Activated CD8-positive, alpha-beta memory T cell treated with anti-CD3 and anti-CD28 coated beads, Interleukin-2, amount 10 ng/mL, durations not matched to agents 7 days and 5 days (primary cell): ENCODE results near the gene WDR36. TPM values are rescaled to one million over a fixed set of nuclear protein-coding genes. Genes with fewer than 3 reads are reported as not detected.
"Not testable (repeated sequence)": the region's sequence is repeated elsewhere in the genome, so short reads cannot be mapped to it uniquely, and the experiment has no call there.

Source experiments
- ATAC-seq: fragments of 150-1000 bp; cut with Tn5 transposase; one replicate; pipeline ENCODE4 v1.10.0; 2021; ENCODE audit warnings: moderate library complexity
- CTCF ChIA-PET: fragments of 350-600 bp; sonication (Branson Sonifier 250); formaldehyde crosslinking; loops from one replicate; lab custom pipeline; 2021; ENCODE audit warnings: antibody characterized with exemption; lab: Charles Lee
- DNase-seq: peaks from one replicate; pipeline ENCODE4 v3.0.0-alpha.2; 2020
- H3K27ac Mint-ChIP-seq: one replicate; pipeline ENCODE4 v1.8.0; 2021; ENCODE audit warnings: mild to moderate bottlenecking, mixed read lengths
- H3K27me3 Mint-ChIP-seq: one replicate; pipeline ENCODE4 v1.8.0; 2021; ENCODE audit warnings: mixed read lengths
- H3K36me3 Mint-ChIP-seq: one replicate; pipeline ENCODE4 v1.8.0; 2021; ENCODE audit warnings: mild to moderate bottlenecking, mixed read lengths
- H3K4me1 Mint-ChIP-seq: one replicate; pipeline ENCODE4 v1.8.0; 2021; ENCODE audit warnings: mixed read lengths
- H3K4me3 Mint-ChIP-seq: one replicate; pipeline ENCODE4 v1.8.0; 2021; ENCODE audit warnings: mild to moderate bottlenecking, moderate library complexity, mixed read lengths
- H3K9me3 Mint-ChIP-seq: one replicate; pipeline ENCODE4 v1.8.0; 2022; ENCODE audit warnings: low read depth, mixed read lengths
- total RNA-seq, 2 experiments: library from RNA; stranded (reverse); gene quantifications; one replicate each; pipeline ENCODE4 v1.2.3, GENCODE V29; 2021

The WDR36 gene
- total RNA-seq, 2 experiments from 2014 or later = 28.4 to 46.6 TPM

- no peaks in the 10 kb centered on the region for H3K9me3 Mint-ChIP-seq
- no peak overlapping the region for H3K27ac Mint-ChIP-seq
- no peaks in the 10 kb centered on the region for H3K4me1 Mint-ChIP-seq
- H3K4me3 Mint-ChIP-seq = no peak overlapping the region
- DNase-seq = no peak
- H3K27me3 Mint-ChIP-seq = no peaks in the 10 kb centered on the region
- ATAC-seq = no peak
- H3K36me3 Mint-ChIP-seq = no peaks in the 10 kb centered on the region
- CTCF ChIA-PET = no interaction called here
Measured at GRCh38 chr5:111134087-111134486, 41.9 kb downstream of the WDR36 start.

GRCh38 chr5:111134864-111135263 lies 42.7 kb downstream of the WDR36 start:
- H3K4me3 Mint-ChIP-seq = no peak overlapping the region
- H3K36me3 Mint-ChIP-seq = no peaks in the 10 kb centered on the region
- DNase-seq (no peak), ATAC-seq (no peak)
- no peaks in the 10 kb centered on the region for H3K4me1 Mint-ChIP-seq
- no peaks in the 10 kb centered on the region for H3K9me3 Mint-ChIP-seq
- no peak overlapping the region for H3K27ac Mint-ChIP-seq
- CTCF ChIA-PET = interaction anchor here (1.5 kb wide), 1 partner anchor 409 kb away, joined by 3 read pairs; no protein-coding TSS in a partner anchor
- peaks cover 2% of the 10 kb centered on the region for H3K27me3 Mint-ChIP-seq

DNA sequence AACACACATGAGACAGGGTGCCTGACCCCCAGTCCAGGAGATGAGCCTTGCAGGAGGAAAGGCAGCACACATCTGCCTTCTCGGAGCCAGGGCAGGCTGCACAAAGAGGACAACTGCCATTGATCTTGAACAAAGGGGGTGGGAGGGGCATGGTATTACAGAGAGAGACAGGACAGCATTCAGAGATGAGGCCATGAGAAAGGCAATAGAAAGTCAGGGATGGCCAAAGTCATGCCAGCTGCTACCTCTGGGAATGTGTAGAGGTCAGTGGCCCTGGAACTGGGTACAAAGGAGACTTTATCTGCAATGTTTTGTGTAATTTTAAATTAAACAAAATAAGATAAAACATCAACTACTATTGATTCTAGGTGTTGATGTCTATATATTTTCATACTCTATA lies 43.2 kb downstream of the WDR36 start:
- no peak for ATAC-seq
- no peaks in the 10 kb centered on the region for H3K36me3 Mint-ChIP-seq
- no peaks in the 10 kb centered on the region for H3K9me3 Mint-ChIP-seq

DNA sequence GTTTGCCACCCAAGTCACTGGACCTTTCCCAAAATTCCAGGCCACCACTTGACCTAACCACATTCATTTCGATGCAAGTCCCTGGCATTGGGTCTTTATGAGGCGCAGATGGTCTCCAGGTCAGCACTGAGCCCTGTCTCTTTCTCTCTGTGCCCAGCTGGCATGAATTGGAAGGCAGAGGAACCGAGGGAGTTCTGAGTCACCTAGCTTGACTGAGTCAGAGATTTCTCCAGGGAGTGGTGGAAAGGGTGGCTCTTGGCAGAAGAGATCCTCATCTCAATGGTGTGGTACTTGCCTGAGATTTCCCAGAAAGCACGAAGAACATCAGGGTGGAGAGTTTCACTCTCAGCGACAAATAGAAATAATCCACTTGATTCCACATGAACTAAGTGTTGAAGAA lies 43.8 kb downstream of the WDR36 start:
- no peaks in the 10 kb centered on the region for H3K36me3 Mint-ChIP-seq
- no peak overlapping the region for H3K4me3 Mint-ChIP-seq
- DNase-seq (no peak), ATAC-seq (no peak)
- H3K27me3 Mint-ChIP-seq = peaks cover 2% of the 10 kb centered on the region
- CTCF ChIA-PET = interaction anchor here (1.5 kb wide), 1 partner anchor 408 kb away, joined by 3 read pairs; no protein-coding TSS in a partner anchor
- H3K9me3 Mint-ChIP-seq = no peaks in the 10 kb centered on the region
- no peaks in the 10 kb centered on the region for H3K4me1 Mint-ChIP-seq
- H3K27ac Mint-ChIP-seq = no peak overlapping the region

More for the DNA sequence above, 43.2 kb downstream of the WDR36 start:
- Mint-ChIP-seq H3K4me3 (no peak overlapping the region), H3K27ac (no peak overlapping the region), H3K27me3 (peaks cover 2% of the 10 kb centered on the region), H3K4me1 (no peaks in the 10 kb centered on the region)
- CTCF ChIA-PET = interaction anchor here (1.5 kb wide), 1 partner anchor 408 kb away, joined by 3 read pairs; no protein-coding TSS in a partner anchor
- DNase-seq = no peak

- Mint-ChIP-seq H3K9me3 (no peaks in the 10 kb centered on the region), H3K36me3 (no peaks in the 10 kb centered on the region), H3K27ac (no peak overlapping the region), H3K4me3 (no peak overlapping the region), H3K27me3 (peaks cover 2% of the 10 kb centered on the region), H3K4me1 (no peaks in the 10 kb centered on the region)
- CTCF ChIA-PET = no interaction called here
- ATAC-seq (no peak), DNase-seq (no peak)
Measured at GRCh38 chr5:111138096-111138495, 45.9 kb downstream of the WDR36 start.

DNA sequence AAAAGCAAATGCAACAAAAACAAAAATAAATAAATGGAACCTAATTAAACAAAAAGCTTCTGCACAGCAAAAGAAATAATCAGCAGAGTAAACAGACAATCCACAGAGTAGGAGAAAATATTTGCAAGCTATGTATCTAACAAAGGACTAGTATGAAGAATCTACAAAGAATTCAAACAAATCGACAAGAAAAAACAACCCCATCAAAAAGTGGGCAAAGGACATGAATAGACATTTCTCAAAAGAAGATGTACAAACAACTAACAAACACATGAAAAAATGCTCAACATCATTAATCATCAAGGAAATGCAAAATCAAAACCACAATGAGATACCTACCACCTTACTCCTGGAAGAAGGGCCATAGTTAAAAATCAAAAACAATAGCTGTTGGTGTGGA lies 49.3 kb downstream of the WDR36 start:
- peaks cover 16% of the 10 kb centered on the region for H3K4me1 Mint-ChIP-seq
- ATAC-seq, H3K4me3 Mint-ChIP-seq, DNase-seq, H3K36me3 Mint-ChIP-seq, H3K27ac Mint-ChIP-seq, H3K27me3 Mint-ChIP-seq, H3K9me3 Mint-ChIP-seq, CTCF ChIA-PET: not testable (repeated sequence)

- peaks cover 5% of the 10 kb centered on the region for H3K27me3 Mint-ChIP-seq
- H3K4me1 Mint-ChIP-seq = peaks cover 16% of the 10 kb centered on the region
- H3K4me3 Mint-ChIP-seq = no peak overlapping the region
- CTCF ChIA-PET = no interaction called here
- ATAC-seq (no peak), DNase-seq (no peak)
- H3K9me3 Mint-ChIP-seq = no peaks in the 10 kb centered on the region
- no peak overlapping the region for H3K27ac Mint-ChIP-seq
- H3K36me3 Mint-ChIP-seq = no peaks in the 10 kb centered on the region
Measured at GRCh38 chr5:111142932-111143331, 50.8 kb downstream of the WDR36 start.

GRCh38 chr5:111143910-111144309 lies 51.8 kb downstream of the WDR36 start:
- ATAC-seq (no peak), DNase-seq (no peak)
- H3K36me3 Mint-ChIP-seq = no peaks in the 10 kb centered on the region
- H3K27ac Mint-ChIP-seq = no peak overlapping the region
- H3K9me3 Mint-ChIP-seq = no peaks in the 10 kb centered on the region
- CTCF ChIA-PET = no interaction called here
- peaks cover 5% of the 10 kb centered on the region for H3K27me3 Mint-ChIP-seq
- peaks cover 16% of the 10 kb centered on the region for H3K4me1 Mint-ChIP-seq
- no peak overlapping the region for H3K4me3 Mint-ChIP-seq

DNA sequence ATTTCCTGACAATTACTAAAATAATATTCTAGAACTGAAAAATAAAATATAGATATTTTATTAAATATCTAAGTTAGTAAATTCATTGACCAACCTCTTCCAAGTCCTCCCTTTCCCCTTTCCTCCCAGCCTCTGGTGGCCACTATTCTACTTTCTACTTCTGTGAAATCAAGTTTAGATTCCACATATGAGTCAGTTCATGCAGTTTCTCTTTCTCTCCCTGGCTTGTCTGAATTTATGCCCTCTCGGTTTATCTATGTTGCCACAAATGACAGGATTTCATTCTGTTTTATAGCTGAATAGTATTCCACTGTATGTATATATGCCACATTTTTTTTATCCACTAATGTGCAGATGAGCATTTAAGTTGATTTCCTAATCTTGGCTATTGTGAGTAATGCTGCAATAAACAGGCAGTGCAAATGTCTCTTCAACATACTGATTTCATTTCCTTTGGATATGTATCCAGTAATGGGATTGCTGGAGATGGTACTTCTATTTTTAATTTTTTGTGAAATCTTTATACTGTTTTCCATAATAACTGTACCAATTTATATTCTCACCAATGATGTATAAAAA lies 52.3 kb downstream of the WDR36 start:
- DNase-seq (no peak), ATAC-seq (peak; percentile 83)
- peaks cover 16% of the 10 kb centered on the region for H3K4me1 Mint-ChIP-seq
- CTCF ChIA-PET = no interaction called here
- no peaks in the 10 kb centered on the region for H3K9me3 Mint-ChIP-seq
- no peak overlapping the region for H3K4me3 Mint-ChIP-seq
- H3K27me3 Mint-ChIP-seq = peaks cover 4% of the 10 kb centered on the region
- H3K27ac Mint-ChIP-seq = no peak overlapping the region
- H3K36me3 Mint-ChIP-seq = no peaks in the 10 kb centered on the region

DNA sequence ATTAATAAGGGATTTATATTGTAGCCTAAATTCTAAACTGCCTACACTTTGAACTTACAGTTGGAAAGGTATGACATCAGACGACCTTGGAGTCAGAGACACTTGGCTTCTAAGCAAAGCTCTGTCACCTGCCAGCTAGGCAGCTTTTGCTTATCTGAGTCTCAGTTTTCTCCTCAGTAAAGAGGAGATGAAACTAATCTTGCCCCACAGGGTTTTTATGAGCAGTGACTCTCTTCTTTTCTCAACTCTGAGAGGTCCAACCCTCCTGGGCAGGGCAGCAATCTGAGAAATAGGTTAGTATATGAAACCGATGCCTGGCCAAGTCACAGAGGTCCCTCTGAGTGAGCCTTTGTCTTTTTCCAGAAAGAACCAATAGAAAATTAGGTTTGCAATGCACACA lies 53.9 kb downstream of the WDR36 start:
- CTCF ChIA-PET = no interaction called here
- DNase-seq (no peak), ATAC-seq (no peak)
- H3K4me3 Mint-ChIP-seq = no peak overlapping the region
- H3K36me3 Mint-ChIP-seq = no peaks in the 10 kb centered on the region
- no peaks in the 10 kb centered on the region for H3K9me3 Mint-ChIP-seq
- peaks cover 16% of the 10 kb centered on the region for H3K4me1 Mint-ChIP-seq
- H3K27ac Mint-ChIP-seq = no peak overlapping the region
- peaks cover 3% of the 10 kb centered on the region for H3K27me3 Mint-ChIP-seq

GRCh38 chr5:111147502-111147901 lies 55.4 kb downstream of the WDR36 start:
- no peak for DNase-seq

GRCh38 chr5:111151998-111152397 lies 59.9 kb downstream of the WDR36 start:
- no peak for DNase-seq
- no peak overlapping the region for H3K27ac Mint-ChIP-seq
- H3K4me1 Mint-ChIP-seq = peaks cover 7% of the 10 kb centered on the region
- ATAC-seq = no peak
- H3K9me3 Mint-ChIP-seq = no peaks in the 10 kb centered on the region
- peaks cover 8% of the 10 kb centered on the region for H3K27me3 Mint-ChIP-seq
- peaks cover 2% of the 10 kb centered on the region for H3K36me3 Mint-ChIP-seq
- CTCF ChIA-PET = interaction anchor here (1.9 kb wide), 1 partner anchor 127 kb away, joined by 6 read pairs; no protein-coding TSS in a partner anchor
- H3K4me3 Mint-ChIP-seq = peak overlapping the region; percentile 40

More at GRCh38 chr5:111147502-111147901, 55.4 kb downstream of the WDR36 start:
- H3K27ac Mint-ChIP-seq = no peak overlapping the region
- peaks cover 2% of the 10 kb centered on the region for H3K36me3 Mint-ChIP-seq
- H3K4me1 Mint-ChIP-seq = peaks cover 23% of the 10 kb centered on the region
- peaks cover 7% of the 10 kb centered on the region for H3K27me3 Mint-ChIP-seq
- no peak for ATAC-seq
- CTCF ChIA-PET = no interaction called here
- H3K4me3 Mint-ChIP-seq = no peak overlapping the region
- H3K9me3 Mint-ChIP-seq = no peaks in the 10 kb centered on the region

- no peak overlapping the region for H3K4me3 Mint-ChIP-seq
- ATAC-seq (no peak), DNase-seq (no peak)
- H3K27me3 Mint-ChIP-seq = peaks cover 8% of the 10 kb centered on the region
- peaks cover 2% of the 10 kb centered on the region for H3K36me3 Mint-ChIP-seq
- H3K4me1 Mint-ChIP-seq = peaks cover 11% of the 10 kb centered on the region
- H3K27ac Mint-ChIP-seq = no peak overlapping the region
- H3K9me3 Mint-ChIP-seq = no peaks in the 10 kb centered on the region
- CTCF ChIA-PET = interaction anchor here (0.9 kb wide), 1 partner anchor 100 kb away, joined by 3 read pairs; no protein-coding TSS in a partner anchor
Measured at GRCh38 chr5:111153483-111153882, 61.3 kb downstream of the WDR36 start.

DNA sequence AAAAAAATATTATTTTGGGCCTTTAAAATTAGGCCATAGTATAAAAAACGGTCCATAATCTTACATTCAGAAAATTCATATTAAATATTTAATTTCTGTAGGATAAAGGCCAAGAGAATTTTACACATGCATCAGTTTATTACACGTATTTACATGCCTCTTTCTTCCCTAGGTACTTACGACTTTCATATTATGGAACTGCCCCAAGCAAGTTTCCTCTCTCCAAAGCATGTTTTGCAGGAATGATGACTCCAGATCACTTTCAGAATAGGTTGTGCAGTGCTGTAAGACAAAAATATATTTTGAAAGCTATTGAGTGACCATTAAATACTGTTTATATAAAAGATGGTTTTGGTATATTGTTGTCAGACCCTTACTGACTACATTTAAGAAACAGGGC lies 61.8 kb downstream of the WDR36 start:
- Mint-ChIP-seq H3K36me3 (peaks cover 2% of the 10 kb centered on the region), H3K4me1 (peaks cover 11% of the 10 kb centered on the region), H3K27ac (no peak overlapping the region), H3K27me3 (peaks cover 8% of the 10 kb centered on the region), H3K4me3 (no peak overlapping the region), H3K9me3 (no peaks in the 10 kb centered on the region)
- no peak for ATAC-seq
- DNase-seq = no peak
- CTCF ChIA-PET = no interaction called here
